Endothelial cell of umbilical vein (primary cell): Measurements from ENCODE around the gene BRMS1. TPM values are rescaled to one million over a fixed set of nuclear protein-coding genes. Genes with fewer than 3 reads are reported as not detected.

Experiments
- BruUV-seq: library from RNA; stranded (reverse); fragments of 400-500 nt; replicated peaks from 2 replicates; lab custom pipeline; 2021; lab: Mats Ljungman, UMichigan
- CTCF ChIA-PET: fragments of 300-600, 350-600 bp; sonication (Branson Sonifier 250); formaldehyde crosslinking; loops from one replicate; lab custom pipeline; 2021; ENCODE audit warnings: antibody characterized with exemption, inconsistent platforms; lab: Charles Lee
- POLR2A ChIA-PET: fragments of 300-600, 350-600 bp; sonication (Branson Sonifier 250); formaldehyde crosslinking; loops from one replicate; lab custom pipeline; 2021; ENCODE audit warnings: antibody characterized with exemption, inconsistent platforms; lab: Charles Lee
- DNase-seq: peaks from one replicate; pipeline ENCODE4 v3.0.0-alpha.2; 2011; ENCODE audit warnings: low read depth, low spot score
- FAIRE-seq: peaks from 2 replicates; lab custom pipeline; 2011; peaks lifted over from hg19 to GRCh38; lab: Jason Lieb, UNC
- H2AFZ ChIP-seq: 2 replicates; pipeline ENCODE4 v1.6.0; 2012; ENCODE audit warnings: low read depth, low read length, control low read depth, inconsistent platforms
- H3K27ac ChIP-seq: 2 replicates; pipeline ENCODE4 v1.5.1; 2011; ENCODE audit warnings: low read depth, mild to moderate bottlenecking, control low read depth, low read length, moderate library complexity; ENCODE audit not compliant: insufficient read depth
- H3K27me3 ChIP-seq, 2 experiments: 2 replicates each; pipeline versions ENCODE4 v1.6.0 to v1.6.1; 2011; ENCODE audit warnings: low read length in 2 of 2, mixed read lengths in 1 of 2; ENCODE audit not compliant: control insufficient read depth in 2 of 2, insufficient read depth in 2 of 2
- H3K36me3 ChIP-seq, 2 experiments: 2 replicates in 1 of 2; 3 replicates in 1 of 2; pipeline ENCODE4 v1.5.1; 2011; ENCODE audit warnings: low read length in 2 of 2, mild to moderate bottlenecking in 1 of 2, moderate library complexity in 1 of 2; ENCODE audit not compliant: control insufficient read depth in 2 of 2, insufficient read depth in 2 of 2; ENCODE audit errors: extremely low read depth in 1 of 2
- H3K4me1 ChIP-seq: 3 replicates; pipeline ENCODE4 v1.5.1; 2011; ENCODE audit warnings: mild to moderate bottlenecking, low read length; ENCODE audit not compliant: control insufficient read depth, insufficient read depth; ENCODE audit errors: extremely low read depth
- H3K4me2 ChIP-seq: 2 replicates; pipeline ENCODE4 v1.6.1; 2011; ENCODE audit warnings: low read length, control low read depth, mixed read lengths; ENCODE audit not compliant: insufficient read depth
- H3K4me3 ChIP-seq, 3 experiments: fragments of 200-600 bp in 1 of 3; sonication (generic), shearing (Covaris generic) in 1 of 3; replicated peaks in 1 of 3; 2 replicates each; pipeline ENCODE4 v1.5.1; 2011 to 2016; ENCODE audit warnings: control low read depth in 3 of 3, low read length in 3 of 3, mild to moderate bottlenecking in 2 of 3, inconsistent platforms in 1 of 3, low read depth in 1 of 3, moderate library complexity in 1 of 3; ENCODE audit not compliant: insufficient read depth in 1 of 3
- H3K79me2 ChIP-seq: 2 replicates; pipeline ENCODE4 v1.6.0; 2012; ENCODE audit warnings: low read length, inconsistent platforms; ENCODE audit not compliant: control insufficient read depth, insufficient read depth
- H3K9ac ChIP-seq: replicated peaks from 2 replicates; pipeline ENCODE3; 2011; ENCODE audit warnings: low read length, control low read depth; ENCODE audit not compliant: insufficient read depth; ENCODE audit errors: extremely low read depth
- H3K9me1 ChIP-seq: replicated peaks from 3 replicates; pipeline ENCODE4 v1.6.0; 2011; ENCODE audit warnings: mild to moderate bottlenecking, low read length; ENCODE audit not compliant: control insufficient read depth, insufficient read depth; ENCODE audit errors: extremely low read depth
- H3K9me3 ChIP-seq: replicated peaks from 2 replicates; pipeline ENCODE4 v1.5.1; 2012; ENCODE audit warnings: low read length, inconsistent platforms; ENCODE audit not compliant: control insufficient read depth, insufficient read depth
- H4K20me1 ChIP-seq: replicated peaks from 2 replicates; pipeline ENCODE3; 2011; ENCODE audit warnings: mild to moderate bottlenecking, low read length; ENCODE audit not compliant: control insufficient read depth, insufficient read depth; ENCODE audit errors: extremely low read depth
- EZH2 ChIP-seq: IDR thresholded peaks from 2 replicates; pipeline ENCODE4 v1.6.1; 2012; ENCODE audit warnings: borderline replicate concordance, low read depth, mild to moderate bottlenecking, moderate library complexity, low read length, inconsistent platforms; ENCODE audit not compliant: severe bottlenecking
- FOS ChIP-seq: IDR thresholded peaks from 2 replicates; pipeline ENCODE4 v1.6.1; 2011; ENCODE audit warnings: mild to moderate bottlenecking, low read length, moderate library complexity, borderline replicate concordance; ENCODE audit not compliant: insufficient read depth
- GATA2 ChIP-seq: IDR thresholded peaks from 2 replicates; pipeline ENCODE4 v1.7.0; 2011; ENCODE audit warnings: low read depth, mild to moderate bottlenecking, moderate library complexity, mixed read lengths, low read length; ENCODE audit not compliant: insufficient read length, insufficient read depth
- JUN ChIP-seq: IDR thresholded peaks from 2 replicates; pipeline ENCODE4 v1.6.1; 2011; ENCODE audit warnings: borderline replicate concordance, low read depth; ENCODE audit not compliant: insufficient read length, insufficient read depth
- MYC ChIP-seq: IDR thresholded peaks from one replicate; pipeline ENCODE4 v1.6.1; 2011; ENCODE audit warnings: mild to moderate bottlenecking, low read depth, low read length
- POLR2A ChIP-seq: IDR thresholded peaks from 2 replicates; pipeline ENCODE4 v1.6.1; 2012; ENCODE audit warnings: low read depth, mild to moderate bottlenecking, control low read depth, low read length
- POLR2AphosphoS5 ChIP-seq: IDR thresholded peaks from 2 replicates; pipeline ENCODE4 v1.6.1; 2012; ENCODE audit warnings: low read depth, mild to moderate bottlenecking, control low read depth, low read length, moderate library complexity; ENCODE audit not compliant: insufficient read depth
- dilution Hi-C: fragments of 300-500 bp; cut with MboI; formaldehyde crosslinking; loops from one replicate; pipeline ENCODE4 v1.15.0; 2019; ENCODE audit warnings: low sequenced_read_pairs; ENCODE audit not compliant: extremely low pct_ligation_motif_present
- intact Hi-C: fragments of 100-400 bp; cut with micrococcal nuclease; formaldehyde crosslinking; loops from one replicate; pipeline ENCODE4 v1.10.0; 2022
- polyA plus RNA-seq, 4 experiments: library from polyadenylated mRNA; depleted of rRNA in 3 of 4; stranded (reverse) in 3 of 4; unstranded in 1 of 4; fragments of >200 nt; gene quantifications; 2 replicates each; pipeline versions ENCODE4 v1.2.1 to v1.2.3, GENCODE V29; 2011 to 2012; ENCODE audit warnings: missing spikeins in 1 of 4
- total RNA-seq: library from RNA; stranded (reverse); gene quantifications from 2 replicates; pipeline ENCODE4 v1.2.3, GENCODE V29; 2021
- TF ChIP-seq, protein P1 (sequence below): IDR thresholded peaks from 2 replicates; pipeline ENCODE4 v1.6.1; 2011; ENCODE audit not compliant: insufficient read depth, insufficient read length
- TF ChIP-seq, protein P2 (sequence below), 2 donors: IDR thresholded peaks; 1 replicate in 1 of 2; 2 replicates in 1 of 2; pipeline ENCODE4 v1.5.1; 2011; ENCODE audit warnings: low read length in 2 of 2, mild to moderate bottlenecking in 2 of 2, moderate library complexity in 2 of 2, control low read depth in 1 of 2, inconsistent platforms in 1 of 2, low read depth in 1 of 2; ENCODE audit not compliant: insufficient read depth in 1 of 2; ENCODE audit errors: extremely low read depth in 1 of 2

The BRMS1 gene
- total and polyA plus RNA-seq, 2 donors (not counting 3 experiments of a cell fraction or from before 2014, with no cell fraction given), result 51.4 to 53.1 TPM

DNA sequence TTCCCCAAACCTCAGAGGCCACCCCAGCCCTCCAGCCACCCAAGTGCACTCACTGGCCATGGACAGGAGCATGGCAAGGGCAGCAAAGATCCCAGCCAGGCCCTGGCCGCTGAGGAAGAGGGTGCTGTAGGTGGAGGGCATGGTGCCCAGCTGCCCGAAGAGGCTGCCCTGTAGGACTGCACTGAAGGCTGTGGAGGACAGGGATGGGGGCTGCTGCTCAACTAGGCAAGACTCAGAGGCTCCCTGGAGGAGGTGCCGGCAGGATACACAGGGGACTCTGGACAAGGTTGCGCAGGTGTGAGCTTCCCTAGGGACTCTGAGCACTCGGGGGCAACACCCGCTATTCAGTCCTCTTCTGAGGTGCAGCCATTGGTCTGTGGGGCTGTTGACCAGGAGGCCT, 23.6 kb upstream of the BRMS1 start:
- Histone ChIP-seq H3K9me1 (no peaks in the 10 kb centered on the region), H3K4me1 (peaks cover 7% of the 10 kb centered on the region), H3K79me2 (no peaks in the 10 kb centered on the region), H3K9me3 (no peaks in the 10 kb centered on the region), H3K36me3 (no peaks in the 10 kb centered on the region), H3K9ac (no peak overlapping the region), H3K27me3 (peaks cover 10 to 14% of the 10 kb centered on the region in 2 experiments), H2AFZ (no peak overlapping the region), H3K4me3 (no peak overlapping the region), H3K27ac (no peak overlapping the region), H3K4me2 (no peak overlapping the region), H4K20me1 (no peaks in the 10 kb centered on the region)
- no TSS peak for BruUV-seq
- no peak for DNase-seq
- intact Hi-C loops, result no loop called here
- ChIA-PET POLR2A (no interaction called here), CTCF (no interaction called here)
- dilution Hi-C loops, result no loop called here
- no peak for FAIRE-seq
- TF ChIP-seq GATA2 (no peak), MYC (no peak), POLR2A (no peak), POLR2AphosphoS5 (no peak), FOS (no peak), EZH2 (no peak), JUN (no peak)
- TF ChIP-seq, protein P1, sequence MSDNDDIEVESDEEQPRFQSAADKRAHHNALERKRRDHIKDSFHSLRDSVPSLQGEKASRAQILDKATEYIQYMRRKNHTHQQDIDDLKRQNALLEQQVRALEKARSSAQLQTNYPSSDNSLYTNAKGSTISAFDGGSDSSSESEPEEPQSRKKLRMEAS, result no peak
- TF ChIP-seq, protein P2, sequence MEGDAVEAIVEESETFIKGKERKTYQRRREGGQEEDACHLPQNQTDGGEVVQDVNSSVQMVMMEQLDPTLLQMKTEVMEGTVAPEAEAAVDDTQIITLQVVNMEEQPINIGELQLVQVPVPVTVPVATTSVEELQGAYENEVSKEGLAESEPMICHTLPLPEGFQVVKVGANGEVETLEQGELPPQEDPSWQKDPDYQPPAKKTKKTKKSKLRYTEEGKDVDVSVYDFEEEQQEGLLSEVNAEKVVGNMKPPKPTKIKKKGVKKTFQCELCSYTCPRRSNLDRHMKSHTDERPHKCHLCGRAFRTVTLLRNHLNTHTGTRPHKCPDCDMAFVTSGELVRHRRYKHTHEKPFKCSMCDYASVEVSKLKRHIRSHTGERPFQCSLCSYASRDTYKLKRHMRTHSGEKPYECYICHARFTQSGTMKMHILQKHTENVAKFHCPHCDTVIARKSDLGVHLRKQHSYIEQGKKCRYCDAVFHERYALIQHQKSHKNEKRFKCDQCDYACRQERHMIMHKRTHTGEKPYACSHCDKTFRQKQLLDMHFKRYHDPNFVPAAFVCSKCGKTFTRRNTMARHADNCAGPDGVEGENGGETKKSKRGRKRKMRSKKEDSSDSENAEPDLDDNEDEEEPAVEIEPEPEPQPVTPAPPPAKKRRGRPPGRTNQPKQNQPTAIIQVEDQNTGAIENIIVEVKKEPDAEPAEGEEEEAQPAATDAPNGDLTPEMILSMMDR (IDR thresholded peaks at IDR 0.05; ENCODE audit: extremely low read depth in 1 of 2, insufficient read depth in 1 of 2, low read depth in 1 of 2, low read length in 2 of 2), result no peak
